ENCODE measurements around the gene ARL13B.
A peak's percentile ranks its signal among the peaks of the same experiment; 100 is the strongest.
"Not testable (repeated sequence)": the region's sequence is repeated elsewhere in the genome, so short reads cannot be mapped to it uniquely, and the experiment has no call there.

ARL13B gene

GRCh38 chr3:94001191-94001590 is 21.2 kb downstream of the ARL13B start:
- DNase-seq = no peak

- DNase-seq = no peak
Measured at GRCh38 chr3:94001827-94002495, 22.0 kb downstream of the ARL13B start.

- no peak for DNase-seq
Measured at GRCh38 chr3:94004301-94004910, 24.5 kb downstream of the ARL13B start.

- no peak for DNase-seq
Measured at GRCh38 chr3:94008253-94008652, 28.3 kb downstream of the ARL13B start.

- DNase-seq = no peak
Measured at GRCh38 chr3:94009608-94010007, 29.7 kb downstream of the ARL13B start.

- DNase-seq = no peak
Measured at GRCh38 chr3:94011233-94011711, 31.3 kb downstream of the ARL13B start.

GRCh38 chr3:94012185-94012584 is 32.2 kb downstream of the ARL13B start:
- DNase-seq = no peak

GRCh38 chr3:94015025-94015424 is 35.1 kb downstream of the ARL13B start:
- no peak for DNase-seq

GRCh38 chr3:94019659-94020058 is 39.7 kb downstream of the ARL13B start:
- DNase-seq = no peak

- DNase-seq = no peak
Measured at GRCh38 chr3:94020293-94020692, 40.3 kb downstream of the ARL13B start.

- no peak for DNase-seq
Measured at GRCh38 chr3:94024385-94024784, 44.4 kb downstream of the ARL13B start.

- DNase-seq = no peak
Measured at GRCh38 chr3:94026623-94027022, 46.7 kb downstream of the ARL13B start.

- no peak for DNase-seq
Measured at GRCh38 chr3:94028093-94028837, 48.3 kb downstream of the ARL13B start, which contains the start of gene STX19. TSS of gene STX19 (minus strand) at chr3:94028597. CDS start at chr3:94015269, 13,328 bp downstream.

GRCh38 chr3:94036909-94037507 is 57.1 kb downstream of the ARL13B start:
- DNase-seq = no peak

GRCh38 chr3:94043285-94043684 is 63.3 kb downstream of the ARL13B start:
- no peak for DNase-seq

GRCh38 chr3:94044100-94044936 is 64.4 kb downstream of the ARL13B start:
- not testable (repeated sequence) for DNase-seq

GRCh38 chr3:94046533-94046932 is 66.6 kb downstream of the ARL13B start:
- no peak for DNase-seq

- no peak for DNase-seq
Measured at GRCh38 chr3:94049267-94049666, 69.3 kb downstream of the ARL13B start.

GRCh38 chr3:94050546-94050945 is 70.6 kb downstream of the ARL13B start:
- DNase-seq = no peak

- no peak for DNase-seq
Measured at GRCh38 chr3:94061297-94061696, 81.3 kb downstream of the ARL13B start.

GRCh38 chr3:94062513-94063404 is 82.8 kb downstream of the ARL13B start, which contains the start of the genes DHFR2 and NSUN3:
TSS of gene DHFR2 (minus strand) at chr3:94062916. CDS start at chr3:94061511, 1,405 bp downstream.
TSS of gene NSUN3 (plus strand) at chr3:94063061. CDS start at chr3:94063127, 66 bp downstream.
- peak; percentile 86 for DNase-seq

All from activated CD4-positive, alpha-beta T cell treated with anti-CD3 and anti-CD28 coated beads for 48 hours (primary cell).